Mesothelial cell of epicardium (in vitro differentiated cells): ENCODE data around the gene TRAF3IP1. TPM values are rescaled to one million over a fixed set of nuclear protein-coding genes. Genes with fewer than 3 reads are reported as not detected.
"Not testable (repeated sequence)": the region's sequence is repeated elsewhere in the genome, so short reads cannot be mapped to it uniquely, and the experiment has no call there.

Experiments
- DNase-seq, 2 experiments: peaks; one replicate each; pipeline ENCODE4 v3.0.0; 2021; ENCODE audit warnings: low spot score in 2 of 2; ENCODE audit not compliant: unreplicated experiment in 2 of 2
- H3K27ac Mint-ChIP-seq: 2 replicates; pipeline ENCODE4 v1.8.0; 2021; ENCODE audit warnings: mixed read lengths
- H3K27me3 Mint-ChIP-seq: 2 replicates; pipeline ENCODE4 v1.8.0; 2021; ENCODE audit warnings: low read depth, mixed read lengths
- H3K36me3 Mint-ChIP-seq: 2 replicates; pipeline ENCODE4 v1.8.0; 2021; ENCODE audit warnings: mixed read lengths
- H3K4me1 Mint-ChIP-seq: 2 replicates; pipeline ENCODE4 v1.8.0; 2021; ENCODE audit warnings: mixed read lengths
- H3K4me3 Mint-ChIP-seq: 2 replicates; pipeline ENCODE4 v1.8.0; 2021; ENCODE audit warnings: mild to moderate bottlenecking, moderate library complexity, mixed read lengths
- H3K9me3 Mint-ChIP-seq: 2 replicates; pipeline ENCODE4 v1.8.0; 2021; ENCODE audit warnings: mixed read lengths
- total RNA-seq: library from RNA; stranded (reverse); gene quantifications from 3 replicates; pipeline ENCODE4 v1.2.1, GENCODE V29; 2021
- TF ChIP-seq, protein P1 (sequence below): fragments of 200-600 bp; sonication (generic); IDR thresholded peaks from one replicate; pipeline ENCODE4 v1.5.0; 2021; ENCODE audit warnings: antibody characterized with exemption; ENCODE audit not compliant: unreplicated experiment

TRAF3IP1 gene
- total RNA-seq, 1 donor from 2014 or later: 17.5 TPM

DNA sequence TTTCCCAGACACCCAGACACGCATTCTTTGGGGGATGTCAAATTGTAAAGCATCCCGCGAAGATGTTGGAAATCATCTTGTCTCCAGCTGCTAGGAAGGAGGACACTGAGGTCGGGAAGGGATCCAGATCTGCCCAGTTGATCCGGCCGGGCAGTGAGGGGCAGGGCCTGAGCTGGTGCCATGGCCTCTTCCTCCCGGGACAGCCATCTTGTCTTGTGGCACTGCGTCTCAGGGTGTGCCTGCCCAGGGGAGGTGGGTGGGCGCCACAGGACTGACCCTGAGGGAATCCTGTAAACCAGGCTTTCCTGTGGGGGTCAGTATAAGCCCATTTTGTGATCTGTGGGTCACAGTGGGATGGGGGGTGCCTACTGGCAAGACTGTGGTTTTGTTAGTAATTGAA, 10.1 kb downstream of the TRAF3IP1 start:
- peaks cover 42% of the 10 kb centered on the region for H3K36me3 Mint-ChIP-seq

DNA sequence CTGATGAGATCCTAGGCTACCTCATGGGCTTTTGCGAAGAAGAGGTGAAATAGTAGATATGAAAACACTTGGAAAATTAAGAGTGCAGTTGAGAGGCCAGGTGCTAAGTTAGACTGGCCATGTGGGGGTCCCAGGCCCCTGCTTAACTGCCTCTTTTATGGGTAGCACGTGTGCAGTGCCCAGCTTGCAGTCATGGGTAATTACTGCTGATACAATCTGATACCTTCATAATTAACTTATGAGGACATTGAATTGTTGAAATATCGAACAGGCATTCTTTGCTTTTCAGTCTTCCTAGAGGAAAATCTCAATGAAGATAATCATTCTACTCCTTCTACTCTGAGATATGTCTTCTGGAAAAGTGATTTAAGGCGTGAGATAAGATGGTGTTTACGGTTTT, 11.6 kb downstream of the TRAF3IP1 start:
- Mint-ChIP-seq H3K9me3 (peaks cover 8% of the 10 kb centered on the region), H3K36me3 (peaks cover 34% of the 10 kb centered on the region), H3K4me1 (peaks cover 4% of the 10 kb centered on the region), H3K27ac (no peak overlapping the region), H3K27me3 (no peaks in the 10 kb centered on the region), H3K4me3 (no peak overlapping the region)
- DNase-seq: no peak
- TF ChIP-seq, protein P1, sequence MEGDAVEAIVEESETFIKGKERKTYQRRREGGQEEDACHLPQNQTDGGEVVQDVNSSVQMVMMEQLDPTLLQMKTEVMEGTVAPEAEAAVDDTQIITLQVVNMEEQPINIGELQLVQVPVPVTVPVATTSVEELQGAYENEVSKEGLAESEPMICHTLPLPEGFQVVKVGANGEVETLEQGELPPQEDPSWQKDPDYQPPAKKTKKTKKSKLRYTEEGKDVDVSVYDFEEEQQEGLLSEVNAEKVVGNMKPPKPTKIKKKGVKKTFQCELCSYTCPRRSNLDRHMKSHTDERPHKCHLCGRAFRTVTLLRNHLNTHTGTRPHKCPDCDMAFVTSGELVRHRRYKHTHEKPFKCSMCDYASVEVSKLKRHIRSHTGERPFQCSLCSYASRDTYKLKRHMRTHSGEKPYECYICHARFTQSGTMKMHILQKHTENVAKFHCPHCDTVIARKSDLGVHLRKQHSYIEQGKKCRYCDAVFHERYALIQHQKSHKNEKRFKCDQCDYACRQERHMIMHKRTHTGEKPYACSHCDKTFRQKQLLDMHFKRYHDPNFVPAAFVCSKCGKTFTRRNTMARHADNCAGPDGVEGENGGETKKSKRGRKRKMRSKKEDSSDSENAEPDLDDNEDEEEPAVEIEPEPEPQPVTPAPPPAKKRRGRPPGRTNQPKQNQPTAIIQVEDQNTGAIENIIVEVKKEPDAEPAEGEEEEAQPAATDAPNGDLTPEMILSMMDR: no peak

More for the DNA sequence above, 10.1 kb downstream of the TRAF3IP1 start:
- TF ChIP-seq, protein P1: no peak
- H3K4me1 Mint-ChIP-seq: peaks cover 4% of the 10 kb centered on the region
- H3K4me3 Mint-ChIP-seq: no peak overlapping the region
- DNase-seq: no peak
- H3K27ac Mint-ChIP-seq: no peak overlapping the region
- peaks cover 8% of the 10 kb centered on the region for H3K9me3 Mint-ChIP-seq
- H3K27me3 Mint-ChIP-seq: no peaks in the 10 kb centered on the region

DNA sequence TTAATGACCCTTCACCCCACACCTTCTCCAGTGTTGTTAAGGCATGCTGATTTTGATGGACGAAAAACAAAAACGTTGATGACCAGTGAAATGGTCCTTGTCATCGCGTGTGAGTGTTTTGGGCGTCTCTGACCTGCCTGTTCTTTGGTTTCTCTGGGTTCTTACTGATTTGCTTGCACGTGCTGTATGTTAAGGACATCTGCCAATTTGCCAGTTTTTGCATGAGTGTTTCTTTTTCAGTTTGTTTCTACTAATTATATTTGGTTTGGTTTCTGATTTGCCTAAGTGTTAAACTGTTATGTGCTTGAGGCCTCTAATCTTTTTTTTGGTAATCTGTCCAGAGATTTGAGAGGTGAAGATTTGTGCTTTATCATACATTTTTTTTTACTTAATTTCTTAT, 14.6 kb downstream of the TRAF3IP1 start:
- Mint-ChIP-seq H3K27me3 (no peaks in the 10 kb centered on the region), H3K36me3 (peaks cover 8% of the 10 kb centered on the region), H3K9me3 (no peaks in the 10 kb centered on the region), H3K4me3 (no peak overlapping the region), H3K27ac (no peak overlapping the region), H3K4me1 (peaks cover 4% of the 10 kb centered on the region)
- DNase-seq: no peak
- TF ChIP-seq, protein P1: no peak

DNA sequence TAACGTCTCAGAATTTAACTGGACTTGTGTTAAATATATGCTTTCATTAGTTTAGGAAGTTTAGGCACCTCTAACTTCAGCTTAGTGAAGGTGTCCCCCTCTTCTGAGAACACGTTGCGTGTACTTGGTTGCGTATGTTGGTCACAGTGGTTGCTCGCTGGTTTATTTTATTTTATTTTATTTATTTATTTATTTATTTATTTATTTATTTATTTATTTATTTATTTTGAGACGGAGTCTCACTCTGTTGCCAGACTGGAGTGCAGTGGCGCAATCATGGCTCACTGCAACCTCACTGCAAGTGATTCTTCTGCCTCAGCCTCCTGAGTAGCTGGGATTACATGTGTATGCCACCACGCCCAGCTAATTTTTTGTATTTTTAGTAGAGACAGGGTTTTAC, 15.3 kb downstream of the TRAF3IP1 start:
- not testable (repeated sequence) for H3K27me3 Mint-ChIP-seq, H3K4me3 Mint-ChIP-seq, DNase-seq, H3K36me3 Mint-ChIP-seq, H3K9me3 Mint-ChIP-seq, H3K4me1 Mint-ChIP-seq, H3K27ac Mint-ChIP-seq

DNA sequence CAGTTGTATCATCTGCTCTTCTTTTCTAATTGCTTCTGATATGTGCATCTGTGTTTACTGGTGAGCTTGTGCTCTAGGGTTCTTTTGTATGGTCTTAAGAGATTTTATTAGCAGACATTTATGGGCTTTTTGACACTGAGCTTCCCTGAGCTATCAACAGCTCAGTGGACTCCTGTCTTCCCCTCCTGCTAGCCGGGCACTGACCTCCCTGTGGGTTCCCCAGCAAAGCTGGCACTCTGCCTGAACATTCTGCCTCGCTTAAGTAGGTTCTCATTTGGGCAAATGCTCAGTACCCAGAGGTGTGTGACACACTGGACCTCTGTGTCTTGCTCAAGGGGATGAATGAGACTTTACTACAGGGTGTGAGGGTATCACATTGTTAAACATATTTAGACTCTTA, 15.8 kb downstream of the TRAF3IP1 start:
- Mint-ChIP-seq H3K27ac (no peak overlapping the region), H3K36me3 (peaks cover 7% of the 10 kb centered on the region), H3K4me1 (peaks cover 4% of the 10 kb centered on the region), H3K4me3 (no peak overlapping the region), H3K27me3 (no peaks in the 10 kb centered on the region), H3K9me3 (no peaks in the 10 kb centered on the region)
- DNase-seq: no peak
- TF ChIP-seq, protein P1: no peak

DNA sequence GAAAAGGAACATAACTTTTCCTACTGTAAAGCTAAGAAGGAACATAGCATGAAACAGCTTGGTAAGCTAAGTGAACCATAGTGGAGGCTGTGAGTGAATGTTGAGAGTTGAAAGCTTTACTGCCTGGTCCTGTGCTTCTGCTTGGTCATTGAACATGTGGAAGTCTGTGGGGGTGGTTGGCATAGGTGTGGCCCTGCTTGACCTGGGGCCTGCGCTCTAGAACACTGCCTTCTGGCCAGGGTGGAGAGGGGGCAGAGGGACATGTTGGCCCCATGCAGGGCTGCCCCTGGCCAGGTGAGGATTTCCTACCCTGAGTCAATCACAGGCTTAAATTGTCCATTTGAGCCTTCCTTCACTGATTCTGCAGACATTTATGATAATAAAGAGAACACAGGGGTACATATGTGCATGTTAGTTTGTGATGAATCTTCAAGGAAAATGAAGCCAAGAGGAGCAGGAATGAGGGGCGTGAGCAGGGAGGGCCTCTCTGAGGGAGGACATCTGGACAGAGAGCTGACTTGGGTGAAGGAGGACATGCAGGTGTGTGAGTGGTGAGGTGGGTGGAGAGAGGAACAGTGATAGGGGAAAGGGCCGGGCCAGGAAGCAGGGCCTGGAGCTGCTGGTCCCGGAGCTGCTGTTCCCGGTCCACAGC, 16.6 kb downstream of the TRAF3IP1 start:
- TF ChIP-seq, protein P1: no peak
- Mint-ChIP-seq H3K27me3 (no peaks in the 10 kb centered on the region), H3K9me3 (no peaks in the 10 kb centered on the region), H3K4me3 (no peak overlapping the region), H3K27ac (no peak overlapping the region), H3K4me1 (peaks cover 4% of the 10 kb centered on the region), H3K36me3 (peaks cover 7% of the 10 kb centered on the region)
- no peak for DNase-seq
